Subcutaneous abdominal adipose tissue (tissue), 5 donors: ENCODE measurements around the gene TRMT44.
A peak's percentile ranks its signal among the peaks of the same experiment; 100 is the strongest.

Experiments used
- H3K27ac ChIP-seq: one replicate; pipeline ENCODE4 v1.7.0; 2013; ENCODE audit warnings: low read depth, mild to moderate bottlenecking, inconsistent platforms, low read length, moderate library complexity
- H3K27me3 ChIP-seq, 5 donors: one replicate each; pipeline ENCODE4 v1.7.0; 2013; ENCODE audit warnings: low read length in 5 of 5, inconsistent platforms in 1 of 5; ENCODE audit not compliant: control insufficient read depth in 5 of 5, insufficient read depth in 4 of 5
- H3K36me3 ChIP-seq, 5 donors: one replicate each; pipeline ENCODE4 v1.7.0; 2013; ENCODE audit warnings: low read length in 5 of 5; ENCODE audit not compliant: control insufficient read depth in 5 of 5, insufficient read depth in 5 of 5
- H3K4me1 ChIP-seq, 5 donors: one replicate each; pipeline ENCODE4 v1.7.0; 2013; ENCODE audit warnings: low read length in 5 of 5, mild to moderate bottlenecking in 3 of 5, moderate library complexity in 1 of 5; ENCODE audit not compliant: control insufficient read depth in 5 of 5, insufficient read depth in 5 of 5
- H3K4me3 ChIP-seq, 5 donors: one replicate each; pipeline ENCODE4 v1.7.0; 2013; ENCODE audit warnings: low read length in 5 of 5, low read depth in 1 of 5
- H3K9ac ChIP-seq, 5 donors: one replicate each; pipeline ENCODE4 v1.7.0; 2013; ENCODE audit warnings: low read length in 5 of 5, mild to moderate bottlenecking in 4 of 5, moderate library complexity in 3 of 5
- H3K9me3 ChIP-seq, 5 donors: one replicate each; pipeline ENCODE4 v1.7.0; 2013; ENCODE audit warnings: low read length in 5 of 5; ENCODE audit not compliant: control insufficient read depth in 5 of 5
- donor health status: healthy.
- donor health status: healthy.
- donor health status: healthy.
- donor health status: healthy.
- donor health status: healthy.

Gene TRMT44

GRCh38 chr4:8440492-8441311 lies at the start of gene TRMT44, which contains the start of gene ACOX3:
Gene TRMT44, plus strand, starts transcription at chr4:8440777. Its CDS starts 46 bp downstream, at chr4:8440823.
Gene ACOX3, minus strand, starts transcription at chr4:8440723. Its CDS starts 24,202 bp downstream, at chr4:8416521.
- peak within 1 kb of the TSS; percentile 59 to 98 (median 94) for H3K9ac ChIP-seq
- H3K4me1 ChIP-seq, result peaks cover 18 to 57% (median 47%) of the 10 kb centered on the region in 5 donors
- H3K9me3 ChIP-seq, result peaks cover 0 to 4% (median 0%) of the 10 kb centered on the region in 5 donors
- peaks cover 0 to 5% (median 0%) of the 10 kb centered on the region in 5 donors for H3K36me3 ChIP-seq
- peak within 1 kb of the TSS; percentile 78 to 97 (median 88) for H3K4me3 ChIP-seq
- peak within 1 kb of the TSS; percentile 94 for H3K27ac ChIP-seq
- no peaks in the 10 kb centered on the region for H3K27me3 ChIP-seq

- Histone ChIP-seq H3K36me3 (peaks cover 0 to 72% (median 44%) of the 10 kb centered on the region in 5 donors), H3K27me3 (no peaks in the 10 kb centered on the region), H3K9me3 (no peaks in the 10 kb centered on the region), H3K4me1 (peaks cover 18 to 39% (median 36%) of the 10 kb centered on the region in 5 donors), H3K4me3 (no peak overlapping the region), H3K9ac (no peak overlapping the region), H3K27ac (no peak overlapping the region)
Measured at GRCh38 chr4:8391071-8391470, 49.5 kb upstream of the TRMT44 start.

- peaks cover 0 to 70% (median 41%) of the 10 kb centered on the region in 5 donors for H3K36me3 ChIP-seq
- peaks cover 18 to 39% (median 36%) of the 10 kb centered on the region in 5 donors for H3K4me1 ChIP-seq
- H3K9ac ChIP-seq, result no peak overlapping the region
- H3K4me3 ChIP-seq, result no peak overlapping the region
- H3K27ac ChIP-seq, result peak overlapping the region; percentile 77
- no peaks in the 10 kb centered on the region for H3K27me3 ChIP-seq
- H3K9me3 ChIP-seq, result no peaks in the 10 kb centered on the region
Measured at GRCh38 chr4:8391972-8392371, 48.6 kb upstream of the TRMT44 start.

GRCh38 chr4:8392591-8393190 lies 47.9 kb upstream of the TRMT44 start:
- no peaks in the 10 kb centered on the region for H3K27me3 ChIP-seq
- peaks cover 18 to 39% (median 36%) of the 10 kb centered on the region in 5 donors for H3K4me1 ChIP-seq
- H3K36me3 ChIP-seq, result peaks cover 0 to 70% (median 41%) of the 10 kb centered on the region in 5 donors
- H3K4me3 ChIP-seq, result no peak overlapping the region
- no peaks in the 10 kb centered on the region for H3K9me3 ChIP-seq
- H3K27ac ChIP-seq, result peak overlapping the region; percentile 77
- H3K9ac ChIP-seq, result no peak overlapping the region

GRCh38 chr4:8393593-8394038 lies 47.0 kb upstream of the TRMT44 start:
- H3K4me3 ChIP-seq, result no peak overlapping the region
- no peaks in the 10 kb centered on the region for H3K27me3 ChIP-seq
- H3K4me1 ChIP-seq, result peaks cover 18 to 39% (median 36%) of the 10 kb centered on the region in 5 donors
- H3K9ac ChIP-seq, result peak overlapping the region in 1 of 5 donors; percentile 57
- no peaks in the 10 kb centered on the region for H3K9me3 ChIP-seq
- peaks cover 0 to 66% (median 35%) of the 10 kb centered on the region in 5 donors for H3K36me3 ChIP-seq
- peak overlapping the region; percentile 58 for H3K27ac ChIP-seq

GRCh38 chr4:8394061-8394519 lies 46.5 kb upstream of the TRMT44 start:
- Histone ChIP-seq H3K27ac (peak overlapping the region; percentile 58), H3K9ac (peak overlapping the region in 1 of 5 donors; percentile 57), H3K4me3 (no peak overlapping the region)

GRCh38 chr4:8394806-8395205 lies 45.8 kb upstream of the TRMT44 start:
- Histone ChIP-seq H3K27ac (no peak overlapping the region), H3K27me3 (no peaks in the 10 kb centered on the region), H3K36me3 (peaks cover 0 to 64% (median 36%) of the 10 kb centered on the region in 5 donors), H3K4me3 (no peak overlapping the region), H3K9me3 (no peaks in the 10 kb centered on the region), H3K4me1 (peaks cover 18 to 39% (median 36%) of the 10 kb centered on the region in 5 donors), H3K9ac (no peak overlapping the region)

More at GRCh38 chr4:8394061-8394519, 46.5 kb upstream of the TRMT44 start:
- H3K9me3 ChIP-seq, result no peaks in the 10 kb centered on the region
- peaks cover 0 to 66% (median 35%) of the 10 kb centered on the region in 5 donors for H3K36me3 ChIP-seq
- H3K27me3 ChIP-seq, result no peaks in the 10 kb centered on the region
- peaks cover 18 to 39% (median 36%) of the 10 kb centered on the region in 5 donors for H3K4me1 ChIP-seq

- peaks cover 18 to 43% (median 36%) of the 10 kb centered on the region in 5 donors for H3K4me1 ChIP-seq
- H3K4me3 ChIP-seq, result no peak overlapping the region
- no peaks in the 10 kb centered on the region for H3K9me3 ChIP-seq
- peaks cover 0 to 56% (median 33%) of the 10 kb centered on the region in 5 donors for H3K36me3 ChIP-seq
- no peak overlapping the region for H3K27ac ChIP-seq
- H3K9ac ChIP-seq, result no peak overlapping the region
- no peaks in the 10 kb centered on the region for H3K27me3 ChIP-seq
Measured at GRCh38 chr4:8395504-8396296, 44.9 kb upstream of the TRMT44 start.

- Histone ChIP-seq H3K9ac (no peak overlapping the region), H3K27me3 (no peaks in the 10 kb centered on the region), H3K36me3 (peaks cover 0 to 47% (median 33%) of the 10 kb centered on the region in 5 donors), H3K9me3 (no peaks in the 10 kb centered on the region), H3K4me3 (no peak overlapping the region), H3K4me1 (peaks cover 18 to 46% (median 34%) of the 10 kb centered on the region in 5 donors), H3K27ac (no peak overlapping the region)
Measured at GRCh38 chr4:8396762-8397406, 43.7 kb upstream of the TRMT44 start.
